Lower leg skin (tissue), 4 donors: ENCODE measurements around the gene TMED6. TPM values are rescaled to one million over a fixed set of nuclear protein-coding genes. Genes with fewer than 3 reads are reported as not detected.
A peak's percentile ranks its signal among the peaks of the same experiment; 100 is the strongest.

Experiments used
- DNase-seq, 2 donors: peaks; one replicate each; pipeline ENCODE4 v3.0.0-alpha.2; 2019; ENCODE audit warnings: low spot score in 2 of 2
- H3K4me3 ChIP-seq: fragments of 200-600 bp; sonication (generic); 2 replicates; pipeline ENCODE4 v1.5.1; 2017; ENCODE audit warnings: mild to moderate bottlenecking, low read depth; ENCODE audit not compliant: poor library complexity, severe bottlenecking
- CTCF ChIP-seq, 3 donors: fragments of 450-650 bp; IDR thresholded peaks; one replicate each; pipeline ENCODE4 v1.5.1; 2016; ENCODE audit warnings: antibody characterized with exemption in 3 of 3, mild to moderate bottlenecking in 3 of 3, moderate library complexity in 2 of 3
- POLR2A ChIP-seq, 2 donors: fragments of 450-650 bp; IDR thresholded peaks; one replicate each; pipeline ENCODE4 v1.6.1; 2016 to 2017; ENCODE audit warnings: antibody characterized with exemption in 2 of 2, mild to moderate bottlenecking in 1 of 2, moderate library complexity in 1 of 2
- WGBS, 2 donors: methylation state at CpG; one replicate each; pipeline ENCODE4 v1.1.5; 2018; 5-methylcytosine and 5-hydroxymethylcytosine counted together
- intact Hi-C: fragments of 100-400 bp; cut with DNase I; formaldehyde crosslinking; loops from one replicate; pipeline ENCODE4 v1.15.0; 2023; ENCODE audit warnings: low total_unique reads
- total RNA-seq, 4 donors: library from RNA; depleted of rRNA; stranded (reverse); fragments of >200 nt; gene quantifications; one replicate each; pipeline ENCODE4 v1.1.0, GENCODE V29; 2016

The TMED6 gene
- total RNA-seq, 4 donors from 2014 or later = not detected

- no peak overlapping the region for H3K4me3 ChIP-seq
- DNase-seq = no peak
- intact Hi-C loops = no loop called here
- TF ChIP-seq CTCF (IDR thresholded peaks at IDR 0.05) (no peak), POLR2A (IDR thresholded peaks at IDR 0.05) (no peak)
- 74 to 76% methylated on average over 1 of the region's 1 CpG for WGBS, 2 donors
Measured at GRCh38 chr16:69378760-69379159, 27.2 kb upstream of the TMED6 start.

- intact Hi-C loops = no loop called here
- WGBS, 2 donors = 88 to 96% methylated on average over 1 of the region's 1 CpG
- no peak overlapping the region for H3K4me3 ChIP-seq
- no peak for TF ChIP-seq CTCF (IDR thresholded peaks at IDR 0.05)
- no peak for TF ChIP-seq POLR2A (IDR thresholded peaks at IDR 0.05)
- DNase-seq = no peak
Measured at GRCh38 chr16:69378036-69378435, 26.4 kb upstream of the TMED6 start.

GRCh38 chr16:69376393-69377059 is 24.9 kb upstream of the TMED6 start:
- no peak for TF ChIP-seq CTCF (IDR thresholded peaks at IDR 0.05)
- TF ChIP-seq POLR2A (IDR thresholded peaks at IDR 0.05) = no peak
- 94 to 96% methylated on average over 10 of the region's 10 CpGs for WGBS, 2 donors
- H3K4me3 ChIP-seq = no peak overlapping the region
- DNase-seq = no peak
- intact Hi-C loops = no loop called here

GRCh38 chr16:69373019-69373418 is 21.4 kb upstream of the TMED6 start:
- no peak overlapping the region for H3K4me3 ChIP-seq
- intact Hi-C loops = no loop called here
- 79 to 91% methylated on average over 1 of the region's 1 CpG for WGBS, 2 donors
- TF ChIP-seq CTCF (IDR thresholded peaks at IDR 0.05) = no peak
- no peak for TF ChIP-seq POLR2A (IDR thresholded peaks at IDR 0.05)
- DNase-seq = no peak

- WGBS, 2 donors = 94 to 96% methylated on average over 2 of the region's 2 CpGs
- TF ChIP-seq POLR2A (IDR thresholded peaks at IDR 0.05) = no peak
- no peak for TF ChIP-seq CTCF (IDR thresholded peaks at IDR 0.05)
- H3K4me3 ChIP-seq = no peak overlapping the region
- intact Hi-C loops = no loop called here
- no peak for DNase-seq
Measured at GRCh38 chr16:69371564-69371963, 20.0 kb upstream of the TMED6 start.

GRCh38 chr16:69368866-69369265 is 17.3 kb upstream of the TMED6 start:
- intact Hi-C loops = no loop called here
- TF ChIP-seq CTCF (IDR thresholded peaks at IDR 0.05) = no peak
- TF ChIP-seq POLR2A (IDR thresholded peaks at IDR 0.05) = no peak
- no peak overlapping the region for H3K4me3 ChIP-seq
- peak in 1 of 2 donors; percentile 20 for DNase-seq
- WGBS, 2 donors = 94 to 98% methylated on average over 4 of the region's 4 CpGs
